ENCODE data around the gene ABAT. TPM values are rescaled to one million over a fixed set of nuclear protein-coding genes. Genes with fewer than 3 reads are reported as not detected.
"Not testable (repeated sequence)": the region's sequence is repeated elsewhere in the genome, so short reads cannot be mapped to it uniquely, and the experiment has no call there.

The ABAT gene
- total and polyA plus RNA-seq, 2 donors (not counting 1 experiment from before 2014, with no cell fraction given): 6.2 to 14.3 TPM

DNA sequence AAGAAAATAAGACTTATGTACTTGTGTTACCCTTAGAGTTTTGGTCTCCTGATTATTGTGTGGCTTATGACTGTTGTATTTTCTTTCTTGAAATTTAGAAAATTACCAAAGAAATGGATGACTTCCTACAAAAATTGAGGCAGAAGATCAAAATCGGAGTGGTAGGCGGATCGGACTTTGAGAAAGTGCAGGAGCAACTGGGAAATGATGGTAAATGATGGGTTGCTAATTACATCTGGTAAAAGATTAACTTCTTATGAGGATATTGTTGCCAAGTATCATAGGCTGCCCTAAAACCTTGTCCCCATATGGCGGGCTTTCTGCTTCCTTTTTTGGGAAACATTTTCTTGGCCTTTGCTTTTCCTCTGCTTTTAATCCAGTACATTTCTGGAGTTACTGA lies 127.3 kb downstream of the ABAT start:
- H3K9me3 ChIP-seq (ENCODE audit: control extremely low read depth in 1 of 3, control insufficient read depth in 2 of 3, insufficient read depth in 1 of 3, low read length in 2 of 3): no peaks in the 10 kb centered on the region
- H3K4me1 ChIP-seq (ENCODE audit: control insufficient read depth in 2 of 2, insufficient read depth in 2 of 2, low read length in 2 of 2): peaks cover 25 to 26% of the 10 kb centered on the region in 2 donors
- H3K9me3 Mint-ChIP-seq (ENCODE audit: insufficient read depth): no peaks in the 10 kb centered on the region
- no peaks in the 10 kb centered on the region for H3K27me3 ChIP-seq (replicated peaks in 1 of 4; ENCODE audit: control extremely low read depth in 1 of 4, control insufficient read depth in 3 of 4, insufficient read depth in 4 of 4, low read length in 3 of 4)
- H3K36me3 ChIP-seq (replicated peaks in 1 of 2; ENCODE audit: control extremely low read depth in 1 of 2, control insufficient read depth in 1 of 2, extremely low read depth in 1 of 2, insufficient read depth in 2 of 2, low read length in 1 of 2): peaks cover 0 to 39% of the 10 kb centered on the region in 2 experiments
- ChIA-PET POLR2A (no interaction called here), CTCF (interaction anchor here (1.0 to 1.6 kb wide), 2 partner anchors 10 to 244 kb away, joined by 3 to 5 read pairs; no protein-coding TSS in a partner anchor)
- H3K27me3 Mint-ChIP-seq: no peaks in the 10 kb centered on the region
- ATAC-seq (ENCODE audit: low read depth) (no peak), DNase-seq (no peak)
- peaks cover 27% of the 10 kb centered on the region for H3K4me1 Mint-ChIP-seq
- intact Hi-C loops (cut with micrococcal nuclease): no loop called here
- H3K4me3 Mint-ChIP-seq: no peak overlapping the region
- H4K20me1 ChIP-seq (ENCODE audit: control insufficient read depth, insufficient read depth, low read length, poor library complexity, severe bottlenecking): peaks cover 23% of the 10 kb centered on the region
- H3K4me2 ChIP-seq (replicated peaks; ENCODE audit: low read depth, low read length, poor library complexity, severe bottlenecking): no peak overlapping the region
- no peak overlapping the region for H3K27ac Mint-ChIP-seq
- no peak overlapping the region for H3K9ac ChIP-seq (ENCODE audit: low read length)
- no peak overlapping the region for H3K27ac ChIP-seq (ENCODE audit: low read length in 2 of 2)
- H3K79me2 ChIP-seq (ENCODE audit: control insufficient read depth, insufficient read depth, low read length): peaks cover 72% of the 10 kb centered on the region
- H3K4me3 ChIP-seq (ENCODE audit: control extremely low read depth in 1 of 5, extremely low read depth in 1 of 5, insufficient read depth in 1 of 5, low read depth in 2 of 5, low read length in 4 of 5): no peak overlapping the region
- no peak for TF ChIP-seq CTCF (IDR thresholded peaks at IDR 0.05)
- TF ChIP-seq EZH2 (IDR thresholded peaks at IDR 0.05; ENCODE audit: borderline replicate concordance, insufficient read depth, low read depth, low read length, poor library complexity, severe bottlenecking): no peak
- H2AFZ ChIP-seq (ENCODE audit: insufficient read depth, low read depth, low read length, poor library complexity, severe bottlenecking): no peak overlapping the region
- WGBS (ENCODE audit: insufficient coverage): 100% methylated on average over 3 of the region's 4 CpGs

DNA sequence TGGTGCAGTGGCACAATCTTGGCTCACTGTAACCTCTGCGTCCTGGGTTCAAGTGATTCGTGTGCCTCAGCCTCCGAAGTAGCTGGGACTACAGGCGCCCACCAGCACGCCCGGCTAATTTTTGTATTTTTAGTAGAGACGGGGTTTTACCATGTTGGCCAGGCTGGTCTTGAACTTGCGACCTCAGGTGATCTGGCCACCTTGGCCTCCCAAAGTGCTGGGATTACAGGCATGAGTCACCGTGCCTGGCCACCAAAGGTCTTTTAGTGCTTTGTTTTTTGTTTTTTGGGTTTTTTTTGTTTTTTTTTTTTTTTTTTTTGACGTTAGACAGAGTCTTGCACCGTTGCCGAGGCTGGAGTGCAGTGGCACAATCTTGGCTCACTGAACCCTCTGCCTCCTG lies 129.3 kb downstream of the ABAT start:
- ATAC-seq (ENCODE audit: low read depth); H3K27me3 Mint-ChIP-seq; DNase-seq; H3K9me3 Mint-ChIP-seq (ENCODE audit: insufficient read depth); H3K27ac Mint-ChIP-seq; POLR2A ChIA-PET; H3K4me2 ChIP-seq (replicated peaks; ENCODE audit: low read depth, low read length, poor library complexity, severe bottlenecking); H3K9me3 ChIP-seq (ENCODE audit: control extremely low read depth in 1 of 3, control insufficient read depth in 2 of 3, insufficient read depth in 1 of 3, low read length in 2 of 3); H3K9ac ChIP-seq (ENCODE audit: low read length); H3K4me3 Mint-ChIP-seq; H3K4me3 ChIP-seq (ENCODE audit: control extremely low read depth in 1 of 5, extremely low read depth in 1 of 5, insufficient read depth in 1 of 5, low read depth in 2 of 5, low read length in 4 of 5); intact Hi-C loops (cut with micrococcal nuclease); H3K27ac ChIP-seq (ENCODE audit: low read length in 2 of 2); H2AFZ ChIP-seq (ENCODE audit: insufficient read depth, low read depth, low read length, poor library complexity, severe bottlenecking); H3K4me1 Mint-ChIP-seq; H3K27me3 ChIP-seq (replicated peaks in 1 of 4; ENCODE audit: control extremely low read depth in 1 of 4, control insufficient read depth in 3 of 4, insufficient read depth in 4 of 4, low read length in 3 of 4); CTCF ChIA-PET: not testable (repeated sequence)
- H4K20me1 ChIP-seq (ENCODE audit: control insufficient read depth, insufficient read depth, low read length, poor library complexity, severe bottlenecking): peaks cover 15% of the 10 kb centered on the region
- 96% methylated on average over 12 of the region's 12 CpGs for WGBS (ENCODE audit: insufficient coverage)
- H3K36me3 ChIP-seq (replicated peaks in 1 of 2; ENCODE audit: control extremely low read depth in 1 of 2, control insufficient read depth in 1 of 2, extremely low read depth in 1 of 2, insufficient read depth in 2 of 2, low read length in 1 of 2): peaks cover 0 to 58% of the 10 kb centered on the region in 2 experiments
- H3K4me1 ChIP-seq (ENCODE audit: control insufficient read depth in 2 of 2, insufficient read depth in 2 of 2, low read length in 2 of 2): peaks cover 10 to 11% of the 10 kb centered on the region in 2 donors
- peaks cover 60% of the 10 kb centered on the region for H3K79me2 ChIP-seq (ENCODE audit: control insufficient read depth, insufficient read depth, low read length)

Data from B cell (primary cell).